AG08396 (cell line): ENCODE results near the gene IGSF9.
A peak's percentile ranks its signal among the peaks of the same experiment; 100 is the strongest.

Experiments used
- DNase-seq: peaks from one replicate; pipeline ENCODE4 v3.0.0; 2012; ENCODE audit warnings: low spot score, mixed read lengths

The IGSF9 gene

DNA sequence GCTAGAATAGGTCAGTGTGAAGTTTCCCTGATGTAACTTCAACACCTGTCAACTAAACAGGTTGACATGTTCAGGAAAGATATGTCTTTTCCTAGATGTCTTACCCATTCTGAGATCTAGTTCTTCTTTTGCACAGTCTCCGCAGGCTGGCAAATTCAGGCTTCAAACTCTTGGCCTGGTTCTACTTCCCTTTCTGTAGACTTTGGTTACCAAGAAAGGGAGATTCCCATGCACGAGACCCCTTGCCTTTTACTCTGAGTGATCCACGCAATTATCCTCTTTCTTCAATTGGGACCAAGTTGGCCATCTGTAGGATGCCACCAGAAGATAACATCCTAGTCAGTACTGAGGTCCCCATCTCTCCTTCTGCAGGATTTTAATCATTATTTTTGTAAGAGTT, 47.5 kb downstream of the IGSF9 start:
- DNase-seq = no peak

DNA sequence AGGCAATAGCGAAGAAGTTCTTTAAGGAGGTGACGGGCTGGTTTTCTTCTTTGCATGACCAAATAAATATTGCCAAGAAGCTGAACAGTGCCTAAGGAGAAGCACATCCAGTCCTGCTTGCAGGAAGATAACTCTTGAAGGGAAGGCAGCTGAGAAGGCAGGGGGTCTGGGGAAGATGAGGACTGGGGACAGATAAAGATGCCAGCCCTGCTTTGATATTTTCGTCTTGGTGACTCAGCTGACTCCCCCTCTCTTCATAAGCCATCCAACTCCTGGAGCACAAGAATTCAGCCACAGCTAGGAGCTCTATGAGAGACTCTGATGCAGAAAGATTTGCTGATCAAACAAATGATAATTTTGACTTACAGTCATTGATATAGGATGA, 48.9 kb downstream of the IGSF9 start:
- DNase-seq = no peak

DNA sequence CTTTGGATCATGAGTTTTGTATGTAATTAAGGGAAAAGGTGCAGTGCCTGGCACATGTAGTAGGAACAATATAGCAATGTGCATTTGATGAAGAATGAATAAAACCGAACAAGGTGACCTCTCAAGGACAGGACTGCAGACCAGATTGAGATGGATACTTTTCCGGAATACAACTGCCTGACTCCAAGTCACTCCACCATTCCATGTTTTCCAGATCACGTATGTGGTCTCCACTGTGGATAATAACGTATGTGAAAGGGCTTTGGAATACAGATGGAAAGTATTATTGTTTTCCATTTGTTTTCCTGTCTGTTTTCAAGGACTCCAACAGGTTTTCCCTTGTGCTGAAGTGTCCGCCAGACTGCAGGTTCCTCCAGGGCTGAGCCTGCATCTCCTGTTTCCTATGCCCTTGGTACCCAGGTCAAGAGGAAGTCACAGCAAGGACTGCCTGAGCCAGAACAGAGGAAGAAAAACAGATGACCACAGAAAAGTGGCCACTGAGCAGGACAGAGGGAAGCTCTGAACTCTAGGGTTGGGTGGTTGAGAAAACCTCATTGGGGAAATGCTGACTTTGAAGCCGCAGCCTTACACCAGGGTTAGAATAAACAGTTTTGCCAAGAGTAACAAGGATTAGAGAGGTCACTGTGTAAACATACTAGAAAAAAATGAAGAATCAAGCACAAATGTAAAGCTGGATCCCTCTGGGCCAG, 49.4 kb downstream of the IGSF9 start:
- no peak for DNase-seq

DNA sequence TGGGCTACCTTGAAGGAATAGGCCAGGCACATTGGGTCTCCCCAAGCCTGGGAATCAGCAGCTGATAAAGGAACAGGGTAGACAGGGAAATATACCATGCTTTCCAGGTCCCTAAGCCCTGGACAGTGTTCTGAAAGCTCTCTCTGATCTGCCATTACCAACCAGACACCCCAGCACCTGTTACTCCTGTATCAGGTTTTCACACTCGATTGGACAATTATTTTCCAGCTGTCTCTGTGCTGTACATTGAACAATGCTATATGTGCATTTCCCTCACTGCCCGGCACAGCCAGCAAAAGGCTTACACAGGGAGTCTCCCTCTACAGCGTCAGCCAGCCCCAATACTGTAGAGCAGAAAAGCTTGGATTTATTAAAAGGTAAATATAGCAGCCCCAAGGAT, 50.1 kb downstream of the IGSF9 start:
- no peak for DNase-seq

DNA sequence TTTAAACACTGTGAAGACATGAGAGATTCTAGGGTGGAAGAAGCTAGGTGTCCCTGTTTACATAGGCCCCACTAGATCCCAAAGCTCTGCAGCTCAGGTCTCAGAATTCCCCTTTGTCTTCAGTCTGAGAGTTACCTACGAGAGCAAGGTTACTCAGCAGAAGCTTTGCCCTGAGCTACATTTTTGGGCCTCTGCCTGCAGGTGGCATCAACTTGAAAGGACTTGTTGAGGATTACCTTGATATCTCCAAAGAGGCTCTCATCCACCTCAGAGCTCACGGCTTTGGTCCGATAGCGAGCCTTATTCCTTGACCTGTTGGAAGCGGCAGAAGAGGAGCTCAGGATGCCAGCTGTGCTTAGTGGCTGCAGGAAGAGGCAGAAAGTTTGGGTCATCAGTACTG, 52.5 kb downstream of the IGSF9 start:
- DNase-seq = no peak

DNA sequence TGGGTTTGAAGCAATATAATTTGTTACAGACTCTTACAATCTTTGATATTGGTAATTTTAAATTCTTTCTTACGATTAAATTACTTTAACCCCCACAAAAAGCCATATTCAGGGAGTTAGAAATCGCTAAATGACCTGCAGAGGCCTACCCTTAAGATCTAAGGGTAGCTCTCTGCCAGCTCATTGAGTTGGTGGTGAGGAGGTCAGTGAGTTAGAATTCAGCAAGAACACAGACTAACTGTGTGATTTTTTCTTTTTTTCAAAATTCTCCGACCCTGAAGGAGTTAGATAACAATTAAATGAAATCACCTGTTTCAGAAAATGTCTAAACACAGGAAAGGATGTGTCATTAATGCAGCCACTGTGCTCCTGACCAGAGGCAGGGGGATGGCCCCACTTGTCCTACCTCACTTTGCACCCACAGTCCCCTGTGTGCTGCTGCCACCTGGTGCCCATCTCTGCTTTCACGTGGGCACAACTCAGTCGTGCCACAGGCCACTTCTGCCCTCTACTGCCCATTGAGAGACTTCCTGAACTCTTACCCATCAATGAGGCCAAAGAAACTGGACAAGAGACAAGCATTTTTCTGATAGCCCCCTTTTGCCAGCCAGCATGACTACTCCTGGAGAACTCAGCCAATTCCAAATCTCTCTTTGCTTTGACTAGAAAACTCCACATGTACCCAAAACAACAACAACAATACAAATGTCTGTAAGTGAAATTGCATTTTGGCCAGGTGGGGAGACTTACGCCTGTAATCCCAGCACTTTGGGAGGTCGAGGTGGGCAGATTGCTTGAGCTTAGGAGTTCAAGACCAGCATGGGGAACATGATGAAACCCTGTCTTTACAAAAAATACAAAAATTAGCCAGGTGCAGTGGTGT, 53.9 kb downstream of the IGSF9 start:
- DNase-seq = peak; percentile 84

DNA sequence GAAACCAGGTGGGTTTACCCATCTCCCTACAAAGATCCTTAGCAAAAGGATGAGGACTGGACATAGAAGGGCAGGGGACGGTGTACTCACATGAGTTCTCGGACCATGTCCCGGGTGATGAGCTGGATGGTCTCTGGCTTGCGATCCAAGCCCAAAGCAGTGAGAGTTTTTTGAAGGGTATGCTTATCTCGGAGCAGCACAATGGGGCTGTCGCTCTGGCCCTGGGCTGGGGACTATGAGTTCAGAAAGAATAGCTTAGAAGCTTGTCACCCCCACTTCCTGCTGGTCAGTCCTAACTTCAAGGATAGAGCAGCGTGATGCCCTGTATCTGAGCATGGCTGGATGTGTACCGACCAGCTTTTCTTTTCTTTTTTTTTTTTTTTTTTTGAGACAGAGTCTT, 55.0 kb downstream of the IGSF9 start:
- DNase-seq = no peak

DNA sequence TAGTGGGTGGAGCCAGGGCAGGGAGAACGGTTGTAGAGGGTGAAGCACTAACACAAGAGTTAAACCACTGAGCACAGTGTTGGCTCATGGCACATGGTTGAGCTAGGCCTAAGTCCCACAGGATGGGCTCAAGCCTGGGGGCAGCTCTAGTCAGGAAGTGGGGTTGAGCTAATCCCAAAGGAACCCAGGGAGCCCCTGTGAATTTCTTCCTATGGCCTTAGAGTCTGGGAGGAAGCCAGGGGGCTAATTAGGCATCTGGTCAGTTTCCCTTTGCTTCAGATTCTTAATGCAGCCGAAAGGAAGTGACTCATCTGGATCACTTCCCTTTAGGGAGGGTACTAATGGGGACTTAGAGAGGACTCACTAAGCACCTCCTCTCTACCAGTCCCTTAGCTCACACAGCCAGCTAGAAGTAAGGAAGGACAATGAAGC, 55.6 kb downstream of the IGSF9 start:
- peak; percentile 84 for DNase-seq

DNA sequence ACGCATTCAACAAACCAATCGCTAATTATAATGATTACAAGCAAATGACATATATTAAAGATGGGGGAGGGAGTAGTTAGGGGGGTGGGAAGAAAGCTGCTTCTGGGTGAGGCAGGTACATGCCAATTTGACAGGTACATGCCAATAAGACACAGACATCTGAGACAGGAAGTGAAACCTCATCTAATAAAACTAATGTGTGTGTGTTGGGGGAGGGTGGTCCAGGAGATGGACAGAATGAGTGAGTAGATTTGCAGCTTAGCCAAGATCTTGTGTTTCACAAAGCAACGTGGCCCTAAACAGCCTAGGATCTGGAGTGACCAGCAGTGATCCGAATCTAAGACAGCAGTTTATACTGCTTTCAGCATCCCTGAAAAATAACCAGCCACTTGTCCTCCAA, 56.2 kb downstream of the IGSF9 start:
- DNase-seq = no peak

DNA sequence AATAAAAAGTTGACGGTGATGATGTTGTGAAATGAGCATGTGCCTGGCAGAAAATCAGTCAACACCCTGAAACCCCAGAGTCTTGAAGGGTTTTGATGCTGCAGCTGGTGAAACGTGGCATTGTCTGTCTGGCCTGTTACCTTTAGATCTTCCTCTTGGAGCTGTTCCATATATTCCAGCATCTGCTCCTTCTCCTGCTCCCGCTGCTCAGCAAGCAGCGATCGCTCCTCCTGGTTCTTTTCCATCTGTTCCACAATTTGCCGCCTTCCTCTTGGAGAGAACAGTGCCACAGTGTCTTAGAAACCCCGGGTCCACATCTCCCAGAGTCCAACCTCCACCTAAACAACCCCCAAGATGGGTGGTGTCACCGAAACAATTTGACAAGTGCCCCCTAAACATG, 61.1 kb downstream of the IGSF9 start:
- DNase-seq = no peak

DNA sequence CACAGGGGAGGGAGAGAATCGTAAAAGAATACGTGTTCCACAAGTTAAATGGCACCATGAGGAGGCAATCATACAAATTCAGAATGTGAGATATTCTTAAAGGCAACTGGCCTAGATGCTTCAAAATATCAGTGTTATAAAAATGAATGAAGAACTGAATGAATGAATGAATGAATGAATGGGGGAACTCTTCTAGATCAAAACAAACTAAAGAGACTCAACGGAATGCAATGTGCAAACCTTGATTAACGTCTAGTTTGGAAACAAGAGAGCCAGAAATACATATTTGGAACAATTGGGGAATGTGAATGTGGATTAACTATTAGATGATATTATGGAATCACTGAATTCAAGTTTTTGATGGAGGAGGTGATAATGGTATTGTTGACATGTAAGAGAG, 62.3 kb downstream of the IGSF9 start:
- DNase-seq = no peak

DNA sequence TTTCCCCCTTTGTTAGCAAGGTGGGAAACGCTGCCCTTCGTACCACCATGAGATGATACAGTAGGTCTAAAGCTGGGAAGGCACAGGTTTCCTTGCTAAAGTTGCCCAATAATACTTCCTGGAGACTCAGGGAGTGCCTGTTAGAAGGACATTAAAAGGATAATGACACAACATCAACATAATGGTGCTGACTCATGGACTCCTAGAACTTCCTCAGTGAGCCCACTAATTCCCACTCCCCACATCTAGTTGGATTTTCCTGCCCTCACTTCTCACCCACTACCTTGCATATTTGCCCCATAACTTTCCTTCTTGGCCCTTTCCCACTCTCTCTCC, 62.9 kb downstream of the IGSF9 start:
- DNase-seq = no peak

DNA sequence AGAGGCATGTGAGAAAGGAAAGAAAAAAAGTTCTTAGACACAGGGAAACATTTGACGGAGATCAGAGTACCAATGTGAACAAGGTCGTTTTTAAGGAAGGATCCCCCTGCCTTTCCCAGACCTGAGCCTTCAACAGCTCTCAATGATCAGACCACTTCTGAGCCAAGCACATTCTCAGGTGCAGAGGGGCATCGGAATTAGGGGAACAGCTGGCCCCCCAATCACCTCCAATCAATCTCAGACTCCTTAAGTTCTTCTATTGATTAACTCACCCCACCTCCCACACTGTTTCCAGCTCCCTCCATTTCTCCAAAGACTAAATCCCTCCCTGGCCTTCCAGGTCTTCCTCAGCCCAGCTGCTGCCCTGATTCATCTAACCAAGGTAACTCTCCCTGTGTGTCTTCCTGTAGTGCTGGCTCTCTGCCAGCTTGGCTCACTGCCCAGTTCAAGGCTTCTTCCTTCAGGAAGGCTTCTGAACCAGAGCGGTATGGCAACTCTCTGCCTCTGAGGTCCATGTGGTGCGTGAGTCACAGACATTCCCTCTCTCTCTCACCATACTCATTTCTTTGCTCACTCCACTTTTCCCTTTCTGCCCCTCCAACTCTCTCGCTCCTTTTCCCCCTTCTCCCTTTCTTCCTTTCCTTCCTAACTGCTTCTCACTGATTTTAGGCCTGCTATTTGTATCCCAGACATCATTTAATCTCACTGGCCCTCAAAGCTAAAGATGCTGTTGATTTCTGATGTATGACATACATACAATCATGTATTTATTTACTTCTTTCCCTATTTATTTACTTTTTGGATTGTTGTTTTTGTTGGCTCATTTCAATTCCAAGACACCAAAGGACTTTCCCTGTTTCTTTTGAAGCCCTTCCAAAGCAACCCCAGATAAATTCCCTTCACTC, 63.5 kb downstream of the IGSF9 start:
- DNase-seq = peak; percentile 82

DNA sequence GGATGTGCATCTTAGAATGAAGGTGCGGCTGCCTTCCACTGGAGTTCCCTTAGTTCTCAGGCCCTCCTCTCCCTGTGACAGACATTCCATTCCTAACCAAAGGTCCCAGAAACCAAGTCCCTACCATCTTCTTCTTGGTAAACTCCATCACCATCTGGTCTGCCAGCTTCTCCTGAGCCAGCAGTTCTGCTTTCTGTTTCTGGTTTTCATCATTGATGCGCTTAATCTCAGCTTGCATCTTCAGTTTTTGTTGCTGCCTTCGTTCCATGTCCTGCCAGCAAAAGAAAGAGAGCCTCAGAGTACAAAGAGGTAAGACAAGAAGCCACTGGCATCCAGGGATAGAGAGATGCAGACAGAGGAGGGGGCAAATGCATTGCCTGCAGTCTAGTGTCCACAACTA, 65.0 kb downstream of the IGSF9 start:
- no peak for DNase-seq

DNA sequence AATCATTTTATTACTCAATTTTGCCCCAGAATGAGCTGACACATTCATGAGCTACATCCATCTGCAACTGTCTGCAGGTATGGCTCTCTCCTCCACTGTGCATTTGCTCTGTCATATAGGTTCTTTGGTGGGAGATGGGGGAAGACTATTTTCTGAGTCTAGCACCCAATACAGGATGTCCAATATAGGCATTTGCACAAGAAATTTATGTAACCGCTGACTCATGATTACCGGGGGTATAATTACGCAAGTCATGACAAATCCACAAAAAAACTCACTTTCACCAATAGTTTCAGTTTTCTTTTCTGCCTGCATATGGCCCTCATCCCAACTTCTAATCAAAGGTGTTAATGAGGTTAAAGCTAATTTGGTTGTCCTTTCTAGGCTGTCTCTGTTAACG, 65.4 kb downstream of the IGSF9 start:
- DNase-seq = peak; percentile 59

DNA sequence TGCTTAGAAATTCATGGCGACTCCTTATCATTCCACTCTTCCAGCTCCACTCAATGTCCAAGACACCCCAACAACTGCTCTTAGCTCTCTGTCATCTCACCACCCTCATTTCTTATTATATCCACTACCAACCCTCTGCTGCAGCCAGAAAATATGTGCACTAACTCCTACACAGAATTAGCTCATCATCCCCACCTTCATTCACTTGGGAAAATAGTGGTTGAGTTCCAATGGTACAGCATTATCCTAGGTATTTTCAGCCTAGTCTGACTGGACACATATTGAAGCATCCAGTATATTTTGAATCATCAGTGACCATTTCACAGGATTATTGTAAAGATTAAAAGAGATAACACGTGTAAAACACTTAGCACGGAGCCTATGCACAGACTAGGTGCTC, 66.3 kb downstream of the IGSF9 start:
- DNase-seq = no peak

DNA sequence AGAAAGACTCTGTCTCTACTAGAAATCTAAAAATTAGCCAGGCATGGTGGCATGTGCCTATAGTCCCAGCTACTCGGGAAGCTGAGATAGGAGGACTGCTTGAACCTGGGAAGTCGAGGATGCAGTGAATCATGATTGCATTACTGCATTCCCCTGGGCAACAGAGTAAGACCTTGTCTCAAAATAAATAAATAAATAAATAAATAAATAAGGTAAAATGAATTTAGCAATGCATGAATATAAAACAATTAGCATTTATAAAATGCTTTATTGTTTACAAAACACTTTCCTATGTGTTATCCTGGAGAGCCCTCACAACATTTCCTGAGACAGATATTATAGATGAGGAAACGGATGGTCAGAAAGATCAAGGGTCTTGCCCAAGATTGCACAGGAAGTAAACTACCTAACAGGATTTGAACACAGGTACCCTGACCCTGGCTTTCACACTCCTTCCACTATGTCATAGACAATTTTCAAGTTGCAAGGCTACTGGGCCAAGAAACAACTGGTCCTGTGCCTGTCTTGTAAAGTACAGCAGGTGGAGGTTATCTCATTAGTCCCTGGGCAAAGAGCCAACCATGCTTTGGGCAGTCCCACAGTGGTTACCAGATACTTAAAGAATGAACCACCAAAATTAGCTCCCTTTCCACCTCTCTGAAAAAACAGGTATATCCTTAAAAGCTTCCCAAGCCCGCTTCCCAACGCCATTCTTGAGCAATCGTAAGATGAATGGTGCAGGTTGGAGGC, 67.5 kb downstream of the IGSF9 start:
- DNase-seq = no peak
